Gastrocnemius medialis (tissue), 4 donors: ENCODE measurements around the gene ZNF526.
A peak's percentile ranks its signal among the peaks of the same experiment; 100 is the strongest.

Experiments used
- CTCF ChIP-seq, 5 experiments: fragments of 450-650 bp in 3 of 5; fragments of 200-600 bp in 2 of 5; sonication (generic) in 2 of 5; IDR thresholded peaks in 4 of 5; conservative IDR thresholded peaks in 1 of 5; 1 replicate in 4 of 5; 2 replicates in 1 of 5; pipeline ENCODE4 v1.5.1; 2016 to 2019; ENCODE audit warnings: antibody characterized with exemption in 5 of 5, mild to moderate bottlenecking in 3 of 5, moderate library complexity in 3 of 5
- POLR2A ChIP-seq, 2 donors: fragments of 450-650 bp; IDR thresholded peaks; one replicate each; pipeline ENCODE4 v1.6.1; 2017; ENCODE audit warnings: antibody characterized with exemption in 2 of 2, mild to moderate bottlenecking in 2 of 2, moderate library complexity in 2 of 2

GRCh38 chr19:42270346-42271044, 50.4 kb downstream of the ZNF526 start:
- TF ChIP-seq POLR2A (IDR thresholded peaks at IDR 0.05): peak; percentile 41 to 65
- no peak for TF ChIP-seq CTCF (IDR thresholded peaks at IDR 0.05 in 4 of 5, conservative IDR thresholded peaks at IDR 0.05 in 1 of 5)
